VCaP (cell line): Measurements from ENCODE around the gene RAB10.

Source experiments
- H3K27ac ChIP-seq: fragments of 450-650 bp; 2 replicates; pipeline ENCODE4 v1.5.1; 2017
- CTCF ChIP-seq: fragments of 450-650 bp; conservative IDR thresholded peaks from 2 replicates; pipeline ENCODE4 v1.5.1; 2017; ENCODE audit warnings: mild to moderate bottlenecking, moderate library complexity

The RAB10 gene

GRCh38 chr2:26174691-26175465 is 141.0 kb downstream of the RAB10 start:
- no peak overlapping the region for H3K27ac ChIP-seq
- TF ChIP-seq CTCF = no peak

GRCh38 chr2:26175466-26176278 is 141.8 kb downstream of the RAB10 start:
- TF ChIP-seq CTCF = no peak
- H3K27ac ChIP-seq = no peak overlapping the region

- H3K27ac ChIP-seq = no peak overlapping the region
- TF ChIP-seq CTCF = no peak
Measured at GRCh38 chr2:26176279-26176615, 142.4 kb downstream of the RAB10 start.

GRCh38 chr2:26177122-26177521 is 143.2 kb downstream of the RAB10 start:
- H3K27ac ChIP-seq = no peak overlapping the region
- TF ChIP-seq CTCF = no peak

- H3K27ac ChIP-seq = no peak overlapping the region
- no peak for TF ChIP-seq CTCF
Measured at GRCh38 chr2:26178246-26178645, 144.4 kb downstream of the RAB10 start.

GRCh38 chr2:26178746-26179436 is 145.0 kb downstream of the RAB10 start:
- no peak overlapping the region for H3K27ac ChIP-seq
- TF ChIP-seq CTCF = no peak

GRCh38 chr2:26179446-26179913 is 145.6 kb downstream of the RAB10 start:
- no peak for TF ChIP-seq CTCF

More at GRCh38 chr2:26179446-26179913, 145.6 kb downstream of the RAB10 start:
- H3K27ac ChIP-seq = no peak overlapping the region
